PC-9 (cell line): ENCODE results near the gene CST9. TPM values are rescaled to one million over a fixed set of nuclear protein-coding genes. Genes with fewer than 3 reads are reported as not detected.
A peak's percentile ranks its signal among the peaks of the same experiment; 100 is the strongest.

Source experiments
- BruUV-seq: library from RNA; stranded (reverse); fragments of 400-500 nt; replicated peaks from 2 replicates; lab custom pipeline; 2021; lab: Mats Ljungman, UMichigan
- CTCF ChIA-PET: fragments of 300-600 bp; sonication (Branson Sonifier 250); formaldehyde crosslinking; loops from one replicate; lab custom pipeline; 2022; ENCODE audit warnings: antibody characterized with exemption; lab: Charles Lee
- POLR2A ChIA-PET: fragments of 300-600 bp; sonication (Branson Sonifier 250); formaldehyde crosslinking; loops from one replicate; lab custom pipeline; 2022; ENCODE audit warnings: antibody characterized with exemption; ENCODE audit not compliant: unreplicated experiment; lab: Charles Lee
- DNase-seq, 2 experiments: peaks; one replicate each; pipeline versions ENCODE4 v3.0.0 to v3.0.0-alpha.2; 2015 to 2022; ENCODE audit warnings: mixed read lengths in 1 of 2
- H2AFZ ChIP-seq: fragments of 200-600 bp; sonication (generic); 2 replicates; pipeline ENCODE4 v1.8.1; 2017; ENCODE audit warnings: antibody characterized with exemption
- H3F3A ChIP-seq: fragments of 200-600 bp; sonication (generic); 2 replicates; pipeline ENCODE4 v1.8.1; 2017; ENCODE audit warnings: antibody characterized with exemption, mild to moderate bottlenecking, low read depth; ENCODE audit not compliant: insufficient read depth
- H3K27ac ChIP-seq: fragments of 200-600 bp; sonication (generic); 2 replicates; pipeline ENCODE4 v1.6.1; 2016; ENCODE audit warnings: mixed run types
- H3K27me3 ChIP-seq: fragments of 200-600 bp; sonication (generic); 2 replicates; pipeline ENCODE4 v1.6.1; 2016; ENCODE audit warnings: low read depth, mixed run types; ENCODE audit not compliant: insufficient read depth
- H3K36me3 ChIP-seq: fragments of 200-600 bp; sonication (generic); 2 replicates; pipeline ENCODE4 v1.6.1; 2016; ENCODE audit warnings: low read depth, mixed run types
- H3K4me1 ChIP-seq: fragments of 200-600 bp; sonication (generic); replicated peaks from 2 replicates; pipeline ENCODE4 v1.6.1; 2016; ENCODE audit warnings: mixed run types; ENCODE audit not compliant: insufficient read depth
- H3K4me2 ChIP-seq: fragments of 200-600 bp; sonication (generic); 2 replicates; pipeline ENCODE4 v1.6.1; 2017; ENCODE audit warnings: mixed run types
- H3K4me3 ChIP-seq: fragments of 200-600 bp; sonication (generic); 2 replicates; pipeline ENCODE4 v1.6.1; 2016; ENCODE audit warnings: mixed run types
- H3K79me2 ChIP-seq: fragments of 200-600 bp; sonication (generic); 2 replicates; pipeline ENCODE4 v1.6.1; 2017; ENCODE audit warnings: low read depth, mixed run types
- H3K9me2 ChIP-seq: fragments of 200-600 bp; sonication (generic); 2 replicates; pipeline ENCODE4 v1.8.1; 2017; ENCODE audit warnings: mild to moderate bottlenecking; ENCODE audit not compliant: insufficient read depth
- H3K9me3 ChIP-seq: fragments of 200-600 bp; sonication (generic); 2 replicates; pipeline ENCODE4 v1.8.1; 2016; ENCODE audit warnings: low read depth; ENCODE audit not compliant: insufficient read depth
- H4K20me1 ChIP-seq: fragments of 200-600 bp; sonication (generic); 2 replicates; pipeline ENCODE4 v1.8.1; 2017; ENCODE audit not compliant: insufficient read depth
- EZH2 ChIP-seq: fragments of 200-600 bp; sonication (generic); IDR thresholded peaks from 2 replicates; pipeline ENCODE4 v1.8.0; 2017; ENCODE audit warnings: antibody characterized with exemption, low read depth
- intact Hi-C: fragments of 100-400 bp; cut with micrococcal nuclease; formaldehyde crosslinking; loops from one replicate; pipeline ENCODE4 v1.10.0; 2022; ENCODE audit not compliant: unreplicated experiment
- total RNA-seq: library from RNA; stranded (reverse); gene quantifications from 2 replicates; pipeline ENCODE4 v1.2.3, GENCODE V29; 2021
- TF ChIP-seq, protein P1 (sequence below): fragments of 200-600 bp; sonication (generic); conservative IDR thresholded peaks from 2 replicates; pipeline ENCODE4 v1.6.1; 2017; ENCODE audit warnings: mixed run types, antibody characterized with exemption, mild to moderate bottlenecking, moderate library complexity

The CST9 gene
- total RNA-seq, 1 experiment from 2014 or later = not detected

DNA sequence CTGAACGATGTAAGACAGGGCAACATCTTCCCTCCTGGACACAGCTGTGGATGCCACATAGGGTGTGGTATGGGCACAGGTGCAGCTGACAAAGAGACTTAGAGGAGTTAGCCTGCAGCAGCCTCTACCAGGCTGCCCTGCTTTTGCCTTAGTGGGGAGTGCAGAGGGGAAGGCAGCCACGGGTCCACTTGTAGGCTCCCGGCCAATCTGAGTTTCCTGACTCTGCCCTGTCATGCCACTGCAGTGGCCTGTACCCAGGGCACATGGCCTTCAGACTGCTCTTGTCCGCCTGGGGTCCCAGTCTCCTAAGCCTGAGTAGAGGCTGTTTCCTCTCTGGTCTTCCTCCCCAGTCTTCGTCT, 20.3 kb downstream of the CST9 start:
- H2AFZ ChIP-seq = no peak overlapping the region
- H3K4me3 ChIP-seq = no peak overlapping the region
- no peaks in the 10 kb centered on the region for H3K79me2 ChIP-seq
- no peaks in the 10 kb centered on the region for H3K4me1 ChIP-seq
- no peaks in the 10 kb centered on the region for H3K36me3 ChIP-seq
- no peaks in the 10 kb centered on the region for H3K27me3 ChIP-seq
- no peak overlapping the region for H3K27ac ChIP-seq
- intact Hi-C loops = no loop called here
- DNase-seq = no peak
- no peaks in the 10 kb centered on the region for H3K9me3 ChIP-seq
- TF ChIP-seq EZH2 = no peak
- ChIA-PET CTCF (no interaction called here), POLR2A (interaction anchor here (0.6 kb wide), 1 partner anchor 153 kb away, joined by 10 read pairs; no protein-coding TSS in a partner anchor)
- H3K4me2 ChIP-seq = no peak overlapping the region
- no peaks in the 10 kb centered on the region for H3F3A ChIP-seq
- no peaks in the 10 kb centered on the region for H4K20me1 ChIP-seq
- no peaks in the 10 kb centered on the region for H3K9me2 ChIP-seq
- no TSS peak for BruUV-seq

- Histone ChIP-seq H3K9me3 (no peaks in the 10 kb centered on the region), H3K27ac (no peak overlapping the region), H4K20me1 (no peaks in the 10 kb centered on the region), H3K4me2 (no peak overlapping the region), H3K4me3 (no peak overlapping the region), H3K79me2 (no peaks in the 10 kb centered on the region), H3K9me2 (no peaks in the 10 kb centered on the region), H3F3A (no peaks in the 10 kb centered on the region), H2AFZ (no peak overlapping the region), H3K36me3 (no peaks in the 10 kb centered on the region), H3K27me3 (no peaks in the 10 kb centered on the region), H3K4me1 (no peaks in the 10 kb centered on the region)
- ChIA-PET CTCF (no interaction called here), POLR2A (no interaction called here)
- TF ChIP-seq, protein P1, sequence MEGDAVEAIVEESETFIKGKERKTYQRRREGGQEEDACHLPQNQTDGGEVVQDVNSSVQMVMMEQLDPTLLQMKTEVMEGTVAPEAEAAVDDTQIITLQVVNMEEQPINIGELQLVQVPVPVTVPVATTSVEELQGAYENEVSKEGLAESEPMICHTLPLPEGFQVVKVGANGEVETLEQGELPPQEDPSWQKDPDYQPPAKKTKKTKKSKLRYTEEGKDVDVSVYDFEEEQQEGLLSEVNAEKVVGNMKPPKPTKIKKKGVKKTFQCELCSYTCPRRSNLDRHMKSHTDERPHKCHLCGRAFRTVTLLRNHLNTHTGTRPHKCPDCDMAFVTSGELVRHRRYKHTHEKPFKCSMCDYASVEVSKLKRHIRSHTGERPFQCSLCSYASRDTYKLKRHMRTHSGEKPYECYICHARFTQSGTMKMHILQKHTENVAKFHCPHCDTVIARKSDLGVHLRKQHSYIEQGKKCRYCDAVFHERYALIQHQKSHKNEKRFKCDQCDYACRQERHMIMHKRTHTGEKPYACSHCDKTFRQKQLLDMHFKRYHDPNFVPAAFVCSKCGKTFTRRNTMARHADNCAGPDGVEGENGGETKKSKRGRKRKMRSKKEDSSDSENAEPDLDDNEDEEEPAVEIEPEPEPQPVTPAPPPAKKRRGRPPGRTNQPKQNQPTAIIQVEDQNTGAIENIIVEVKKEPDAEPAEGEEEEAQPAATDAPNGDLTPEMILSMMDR = no peak
- TF ChIP-seq EZH2 = no peak
- DNase-seq = no peak
- intact Hi-C loops = no loop called here
- no TSS peak for BruUV-seq
Measured at GRCh38 chr20:23584434-23585199, 21.1 kb downstream of the CST9 start.

DNA sequence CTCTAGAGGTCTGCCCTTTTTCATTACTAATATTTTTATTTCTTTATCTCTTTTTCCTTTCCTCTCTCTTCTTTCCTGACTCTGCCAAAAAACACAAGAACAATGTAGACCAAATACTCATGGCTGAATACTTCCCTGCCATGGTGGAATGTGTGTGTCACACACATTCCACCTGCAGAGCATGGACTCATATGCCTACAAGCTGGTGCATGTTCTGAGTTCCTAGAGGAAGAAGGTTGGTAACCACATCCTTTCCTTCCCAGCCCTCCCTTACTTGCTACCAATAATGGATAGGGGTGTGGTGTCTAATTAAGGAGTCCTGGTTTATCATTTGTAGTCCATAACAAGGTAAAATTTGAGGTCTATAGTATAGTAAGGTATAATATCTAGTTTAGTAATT, 22.2 kb downstream of the CST9 start:
- Histone ChIP-seq H3K4me1 (no peaks in the 10 kb centered on the region), H2AFZ (no peak overlapping the region), H3K27me3 (no peaks in the 10 kb centered on the region), H4K20me1 (no peaks in the 10 kb centered on the region), H3K9me3 (no peaks in the 10 kb centered on the region), H3K9me2 (no peaks in the 10 kb centered on the region), H3K4me3 (no peak overlapping the region), H3K79me2 (no peaks in the 10 kb centered on the region), H3K36me3 (no peaks in the 10 kb centered on the region), H3F3A (no peaks in the 10 kb centered on the region), H3K4me2 (no peak overlapping the region), H3K27ac (no peak overlapping the region)
- TF ChIP-seq, protein P1 = no peak
- TF ChIP-seq EZH2 = no peak
- BruUV-seq = no TSS peak
- DNase-seq = peak in 1 of 2 experiments; percentile 35
- ChIA-PET POLR2A (no interaction called here), CTCF (interaction anchor here (1.4 kb wide), 1 partner anchor 142 kb away, joined by 3 read pairs; no protein-coding TSS in a partner anchor)
- intact Hi-C loops = no loop called here
